SKM-1 treated with dmso at 0.1 percent for 144 hours (cell line): ENCODE data around the gene KIF25.
"Not testable (repeated sequence)": the region's sequence is repeated elsewhere in the genome, so short reads cannot be mapped to it uniquely, and the experiment has no call there.

Source experiments
- DNase-seq: peaks from one replicate; lab custom pipeline; 2025; ENCODE audit not compliant: unreplicated experiment; lab: John Stamatoyannopoulos, UW

The KIF25 gene

GRCh38 chr6:167993831-167994230 is 3.6 kb upstream of the KIF25 start:
- no peak for DNase-seq

GRCh38 chr6:167995302-167995701 is 2.2 kb upstream of the KIF25 start:
- DNase-seq = no peak

DNA sequence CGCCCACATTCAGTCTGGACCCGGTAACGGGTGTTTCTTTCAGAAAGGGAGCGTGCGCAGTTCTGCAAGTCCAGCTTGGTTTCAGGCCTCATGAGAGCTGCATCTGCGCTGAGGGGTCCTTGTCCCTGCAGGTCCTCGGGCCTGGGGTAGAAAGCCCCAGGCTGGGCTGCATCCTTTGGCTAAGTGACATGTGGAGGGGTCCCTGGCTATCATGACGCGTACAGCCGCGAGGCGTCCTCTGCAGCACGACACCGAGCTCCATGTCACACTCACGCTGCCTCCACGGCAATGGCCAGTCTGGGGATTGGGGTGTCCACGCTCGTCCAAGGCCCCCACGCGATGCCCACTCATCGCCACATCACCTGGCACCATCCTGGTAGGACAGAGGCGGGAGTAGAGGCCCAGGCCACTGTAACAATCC is 1.7 kb upstream of the KIF25 start:
- DNase-seq = no peak

DNA sequence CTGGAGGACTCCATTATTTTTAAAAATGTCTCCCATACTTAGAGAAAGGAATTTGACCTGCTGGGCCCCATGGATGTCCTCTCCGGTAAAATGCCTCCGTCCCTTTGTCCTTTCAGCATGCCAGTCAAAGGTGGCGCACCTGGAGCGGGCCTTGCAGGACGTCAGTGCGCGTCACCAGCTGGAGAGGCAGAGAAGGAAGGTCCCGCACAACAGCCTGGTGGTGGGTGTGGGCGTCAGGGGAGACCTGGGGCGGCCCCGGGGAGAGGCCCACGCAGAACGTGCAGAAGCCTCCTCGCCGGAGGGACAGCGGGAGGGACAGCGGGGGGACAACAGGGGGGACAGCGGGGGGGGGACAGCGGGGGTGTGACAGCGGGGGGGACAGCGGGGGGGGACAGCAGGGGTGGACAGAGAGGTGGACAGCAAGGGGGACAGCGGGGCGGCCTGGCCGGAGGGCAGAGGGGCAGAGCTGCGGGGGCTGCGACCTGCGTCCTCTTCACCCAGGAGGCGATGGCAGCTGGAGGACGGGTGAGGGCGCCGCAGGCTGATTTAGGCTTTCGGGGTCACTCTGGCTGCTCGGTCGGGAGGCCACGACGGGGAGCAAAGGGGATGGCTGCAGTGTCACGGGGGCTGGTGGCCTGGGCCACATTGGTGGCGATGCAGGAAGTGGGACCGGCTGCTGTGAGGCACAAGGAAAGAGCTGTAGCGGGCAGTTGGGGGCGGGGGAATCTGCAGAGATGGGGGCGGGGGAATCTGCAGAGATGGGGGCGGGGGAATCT is 859 bp upstream of the KIF25 start:
- DNase-seq = no peak

GRCh38 chr6:167998215-167998614 is 744 bp downstream of the KIF25 start:
- DNase-seq = no peak

- DNase-seq = no peak
Measured at GRCh38 chr6:168000198-168001028, 2.9 kb downstream of the KIF25 start.

GRCh38 chr6:168001029-168001332 is 3.5 kb downstream of the KIF25 start:
- DNase-seq = no peak

GRCh38 chr6:168001514-168001913 is 4.0 kb downstream of the KIF25 start:
- not testable (repeated sequence) for DNase-seq

DNA sequence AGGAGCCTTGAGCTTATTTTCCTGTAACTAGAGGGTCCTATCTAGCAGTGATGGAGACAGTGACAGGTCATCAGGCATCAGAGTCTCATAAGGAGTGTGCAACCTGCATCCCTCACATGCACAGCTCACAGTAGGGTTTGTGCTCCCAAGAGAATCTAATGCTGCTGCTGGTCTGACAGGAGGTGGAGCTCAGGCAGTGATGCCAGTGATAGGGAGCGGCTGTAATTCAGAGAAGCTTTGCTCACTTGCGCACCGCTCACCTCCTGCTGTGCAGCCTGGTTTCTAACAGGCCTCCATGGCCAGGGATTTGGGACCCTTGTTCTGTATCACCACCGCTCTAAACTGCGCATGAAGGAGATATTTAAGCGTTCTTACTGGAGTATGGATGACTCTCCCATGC is 5.3 kb downstream of the KIF25 start:
- no peak for DNase-seq

- no peak for DNase-seq
Measured at GRCh38 chr6:168004023-168004422, 6.6 kb downstream of the KIF25 start.

- no peak for DNase-seq
Measured at GRCh38 chr6:168004945-168005344, 7.5 kb downstream of the KIF25 start.

GRCh38 chr6:168005796-168006195 is 8.3 kb downstream of the KIF25 start:
- no peak for DNase-seq

DNA sequence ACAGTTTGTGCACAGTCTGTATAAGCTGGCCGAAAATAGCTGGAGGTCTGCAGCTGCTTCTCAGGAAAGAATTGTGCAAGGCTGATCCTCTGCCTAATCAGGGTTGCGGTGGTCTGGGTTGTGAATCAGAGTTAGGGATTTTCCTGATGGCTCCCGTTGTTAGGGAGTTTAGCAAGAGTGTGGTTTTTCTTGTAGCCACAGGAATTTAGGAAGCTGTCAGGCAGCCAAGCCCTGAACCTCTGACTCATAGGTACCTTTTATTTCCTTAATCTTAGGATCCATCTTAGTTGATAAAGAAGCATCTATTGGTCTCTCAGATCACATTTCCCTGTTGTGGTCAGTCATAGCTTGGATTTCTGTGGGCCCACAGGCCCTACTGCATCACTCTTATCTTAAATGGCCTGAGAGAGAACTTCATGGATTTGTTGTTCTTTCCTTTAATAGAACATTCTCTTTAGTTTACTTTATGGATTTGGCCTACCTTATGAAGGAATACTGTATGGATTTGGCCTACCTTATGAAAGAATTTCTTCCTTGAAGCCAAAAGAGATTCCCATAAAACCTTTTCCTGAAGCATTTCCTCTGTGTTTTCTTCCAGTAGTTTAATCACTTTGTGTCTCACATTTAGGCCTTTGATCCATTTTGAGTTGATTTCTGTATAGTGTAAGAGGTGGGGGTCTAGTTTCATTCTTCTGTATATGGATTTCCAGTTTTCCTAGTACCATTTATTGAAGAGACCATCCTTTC is 10.3 kb downstream of the KIF25 start:
- peak; percentile 8 for DNase-seq

GRCh38 chr6:168009331-168009730 is 11.9 kb downstream of the KIF25 start:
- DNase-seq = no peak

- DNase-seq = no peak
Measured at GRCh38 chr6:168011291-168011690, 13.8 kb downstream of the KIF25 start.

DNA sequence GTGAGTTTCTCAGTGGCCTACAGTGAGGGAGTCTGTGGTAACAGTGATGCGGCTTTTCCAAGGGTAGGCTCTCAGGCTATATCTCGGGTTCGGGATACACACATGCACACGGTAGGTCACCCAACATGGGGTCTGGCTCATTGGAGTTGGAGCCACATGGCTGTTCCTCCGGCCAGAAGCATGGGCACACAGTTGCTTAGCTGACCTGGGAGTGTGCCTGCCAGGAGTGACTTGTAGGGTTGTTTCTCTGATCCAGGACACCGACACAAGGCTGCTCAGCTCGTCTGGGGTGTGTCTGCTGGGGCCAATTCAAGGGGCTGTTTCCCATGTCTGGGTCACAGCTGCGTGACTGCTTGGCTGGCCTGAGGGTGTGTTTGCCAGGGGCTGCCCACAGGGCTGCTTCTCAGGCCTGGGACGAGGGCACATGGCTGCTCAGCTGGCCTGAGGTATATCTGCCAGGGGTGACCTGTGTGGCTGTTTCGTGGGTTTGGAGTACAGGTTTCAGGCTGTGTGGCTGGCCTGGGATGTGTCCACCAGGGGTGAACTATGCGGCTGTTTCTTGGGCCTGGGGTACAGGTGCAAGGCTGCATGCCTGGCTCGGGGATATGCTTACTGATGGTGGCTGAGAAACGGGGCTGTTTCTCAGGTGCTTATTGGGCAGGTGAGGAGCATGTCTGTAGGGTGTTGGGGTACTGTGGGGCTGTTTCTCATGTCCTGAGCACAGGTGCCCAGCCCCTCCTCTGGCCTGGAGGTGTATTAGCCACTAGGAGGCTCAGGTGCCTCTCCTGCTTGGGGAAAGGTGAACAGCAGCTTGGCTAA is 15.2 kb downstream of the KIF25 start:
- DNase-seq = no peak

- no peak for DNase-seq
Measured at GRCh38 chr6:168013250-168013915, 15.9 kb downstream of the KIF25 start.

DNA sequence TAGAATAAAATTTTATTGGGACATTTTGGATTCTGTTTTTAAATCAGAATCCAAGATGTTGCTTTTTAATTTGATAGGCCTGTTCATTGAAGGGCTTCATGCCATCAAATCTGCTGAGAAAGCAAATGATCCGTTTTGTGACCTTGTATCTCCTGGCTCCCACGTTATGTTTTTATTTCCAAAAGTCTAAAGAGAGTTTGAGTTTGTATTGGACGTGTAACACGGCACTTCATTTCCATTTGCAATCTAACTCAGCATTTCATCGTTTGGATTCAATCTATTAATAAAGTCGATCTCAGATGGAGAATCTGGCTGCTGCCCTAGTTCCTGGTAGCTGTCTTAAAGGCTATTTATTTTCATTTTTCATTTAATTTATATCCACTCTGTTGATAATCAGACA is 17.0 kb downstream of the KIF25 start:
- DNase-seq = no peak

GRCh38 chr6:168015009-168015408 is 17.5 kb downstream of the KIF25 start:
- DNase-seq = no peak

- no peak for DNase-seq
Measured at GRCh38 chr6:168015482-168016175, 18.2 kb downstream of the KIF25 start.
